ENCODE results near the gene GALE.
"Not testable (repeated sequence)": the region's sequence is repeated elsewhere in the genome, so short reads cannot be mapped to it uniquely, and the experiment has no call there.

GALE gene

DNA sequence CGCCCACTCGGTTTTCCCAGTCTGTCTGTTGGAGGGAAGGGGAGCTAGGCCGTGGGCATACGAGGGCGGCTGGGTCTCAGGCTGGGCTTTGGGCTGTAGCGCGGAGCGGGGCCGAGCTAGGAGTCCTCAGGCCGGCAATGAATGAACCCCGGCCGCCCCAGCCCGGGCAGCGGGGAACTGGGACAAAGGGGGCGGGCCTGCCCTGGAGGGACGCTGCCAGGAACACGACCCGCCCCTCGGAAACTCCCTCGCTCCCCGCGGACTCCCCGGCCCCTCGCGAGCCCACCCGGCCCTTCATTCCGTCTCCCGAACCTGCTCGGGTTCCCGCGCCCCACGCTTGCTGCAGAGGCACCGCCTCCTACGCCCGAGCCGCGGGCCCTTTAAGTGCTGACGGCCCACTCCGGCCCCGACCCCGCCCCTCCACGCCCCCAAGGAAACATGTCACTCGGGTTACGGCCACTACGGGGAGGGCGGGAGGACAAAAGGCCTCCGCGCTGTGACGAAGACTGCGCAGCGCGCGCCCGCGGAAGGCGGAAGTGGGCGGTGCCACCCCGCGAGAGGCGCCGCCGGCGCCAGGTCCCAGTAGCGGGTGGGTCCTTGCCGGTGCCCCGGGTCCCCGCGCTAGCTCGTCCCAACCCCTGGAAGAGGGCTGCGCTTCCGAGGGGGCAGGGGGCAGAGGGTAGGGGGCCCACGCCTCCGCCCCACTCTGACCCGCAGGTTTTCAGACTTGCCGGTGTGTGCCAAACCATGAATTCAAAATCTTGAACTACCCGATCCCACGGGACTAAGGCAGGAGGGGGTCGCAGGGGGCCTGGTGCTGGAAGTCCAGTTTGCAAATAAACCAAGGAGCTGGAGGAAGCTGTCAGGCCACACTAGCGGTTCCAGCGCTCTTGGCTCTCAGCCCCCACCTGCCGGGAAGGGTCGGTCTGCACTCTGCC is at the start of gene GALE:
Gene GALE (minus strand): TSS at position 355 of the 938 bp plus-strand sequence. CDS start 1,747 bp downstream, outside the sequence.
- intact Hi-C loops (cut with DNase I), result no loop called here

GRCh38 chr1:23848673-23849616 is 48.4 kb upstream of the GALE start:
- DNase-seq, result peak in 21 of 42 donors; percentile 6 to 66 (median 30)
- intact Hi-C loops (cut with DNase I), result no loop called here

More for the DNA sequence above, at the start of gene GALE:
- peak; percentile 92 to 99 (median 96) for DNase-seq

DNA sequence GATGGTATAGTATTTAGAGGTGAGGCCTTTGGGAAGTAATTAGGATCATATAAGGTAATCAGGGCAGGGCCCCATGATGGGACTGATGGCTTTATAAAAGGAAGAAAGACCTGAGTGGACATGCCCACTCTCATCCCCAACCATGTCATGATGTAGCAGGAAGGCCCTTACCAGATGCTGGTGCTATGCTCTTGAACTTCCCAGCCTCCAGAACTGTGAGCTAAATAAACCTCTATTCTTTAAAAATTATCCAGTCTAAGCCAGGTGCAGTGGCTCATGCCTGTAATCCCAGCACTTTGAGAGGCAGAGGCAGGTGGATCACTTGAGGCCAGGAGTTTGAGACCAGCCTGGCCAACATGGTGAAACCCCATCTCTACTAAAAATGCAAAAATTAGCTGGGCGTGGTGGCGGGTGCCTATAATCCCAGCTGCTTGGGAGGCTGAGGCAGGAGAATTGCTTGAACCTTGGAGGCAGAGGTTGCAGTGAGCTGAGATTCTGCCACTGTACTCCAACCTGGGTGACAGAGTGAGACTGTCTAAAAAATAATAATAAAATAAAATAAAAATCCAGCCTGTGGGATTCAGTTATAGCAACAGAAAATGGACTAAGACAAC is 47.0 kb upstream of the GALE start:
- DNase-seq, result not testable (repeated sequence)

DNA sequence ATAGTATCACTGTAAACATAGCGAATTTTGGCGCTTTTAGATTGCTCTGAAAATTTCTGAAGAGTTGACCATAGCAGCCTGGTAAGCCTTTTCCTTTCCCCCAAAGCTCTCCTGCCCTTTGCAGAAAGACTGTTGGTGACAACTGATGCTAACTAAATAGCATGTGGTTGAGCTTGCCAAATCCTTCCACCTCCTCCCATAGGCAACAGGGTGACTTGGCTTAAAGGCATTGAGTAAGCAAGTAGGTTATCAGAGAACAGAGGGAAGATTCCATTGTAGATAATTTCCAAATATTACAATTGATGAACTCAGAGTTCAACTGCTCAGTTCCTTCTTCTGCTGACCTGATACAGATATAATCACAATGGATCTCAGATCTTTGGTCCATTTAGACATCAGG is 44.6 kb upstream of the GALE start:
- DNase-seq, result no peak
- intact Hi-C loops (cut with DNase I), result no loop called here

More for the DNA sequence above, 47.0 kb upstream of the GALE start:
- intact Hi-C loops (cut with DNase I), result not testable (repeated sequence)

DNA sequence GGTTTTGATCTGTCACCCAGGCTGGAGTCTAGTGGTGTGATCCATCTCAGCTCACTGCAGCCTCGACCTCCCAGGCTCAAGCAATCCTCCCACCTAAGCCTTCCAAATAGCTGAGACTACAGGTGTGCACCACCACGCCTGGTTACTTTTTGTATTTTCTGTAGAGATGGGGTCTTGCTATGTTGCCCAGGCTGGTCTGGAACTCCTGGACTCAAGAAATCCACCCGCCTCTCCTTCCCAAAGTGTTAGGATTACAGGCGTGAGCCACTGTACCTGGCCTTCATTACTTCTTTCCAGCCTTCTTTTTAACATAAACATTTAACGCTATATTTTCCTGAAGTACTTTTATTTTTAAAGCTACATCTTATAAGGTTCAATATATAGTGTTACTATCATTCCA is 43.1 kb upstream of the GALE start:
- no peak for DNase-seq
- intact Hi-C loops (cut with DNase I), result no loop called here

GRCh38 chr1:23838401-23838866 is 37.9 kb upstream of the GALE start:
- intact Hi-C loops (cut with DNase I), result no loop called here
- peak in 40 of 42 donors; percentile 19 to 80 (median 60) for DNase-seq

DNA sequence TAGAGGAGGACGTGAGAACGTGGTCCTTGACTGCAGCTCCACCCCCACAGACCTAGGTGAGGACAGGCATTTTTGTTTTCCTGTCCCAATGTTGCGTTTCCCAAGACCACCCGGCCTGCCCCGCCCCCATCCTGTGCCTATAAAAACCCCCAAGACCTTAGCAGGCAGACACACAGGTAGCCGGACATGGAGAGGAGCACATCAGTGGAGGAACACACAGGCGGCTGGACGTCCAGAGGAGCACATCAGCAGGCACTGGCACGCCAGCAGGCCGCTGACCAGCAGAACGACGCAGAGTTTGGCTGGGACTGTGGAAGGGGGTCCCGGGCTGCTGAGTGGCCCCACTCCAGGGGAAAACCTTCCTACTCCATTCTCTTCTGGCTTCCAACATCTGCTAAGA is 37.4 kb upstream of the GALE start:
- intact Hi-C loops (cut with DNase I), result no loop called here
- DNase-seq, result no peak

DNA sequence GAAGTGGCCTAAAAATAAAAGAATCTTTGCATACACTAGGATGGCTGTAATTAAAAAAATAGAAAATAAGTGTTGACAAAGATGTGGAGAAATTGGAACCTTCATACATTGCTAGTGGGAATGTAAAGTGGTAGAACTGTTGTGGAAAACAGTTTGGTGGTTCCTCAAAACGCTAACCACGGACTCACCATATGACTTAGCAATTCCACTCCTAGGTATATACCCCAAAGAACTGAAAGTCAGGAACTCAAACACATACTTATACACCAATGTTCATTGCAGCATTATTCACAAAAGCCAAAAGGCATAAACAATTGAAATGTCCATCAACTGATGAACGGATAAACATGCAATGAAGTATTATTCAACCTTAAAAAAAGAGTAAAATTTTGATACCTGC is 35.5 kb upstream of the GALE start:
- no peak for DNase-seq
- intact Hi-C loops (cut with DNase I), result no loop called here

DNA sequence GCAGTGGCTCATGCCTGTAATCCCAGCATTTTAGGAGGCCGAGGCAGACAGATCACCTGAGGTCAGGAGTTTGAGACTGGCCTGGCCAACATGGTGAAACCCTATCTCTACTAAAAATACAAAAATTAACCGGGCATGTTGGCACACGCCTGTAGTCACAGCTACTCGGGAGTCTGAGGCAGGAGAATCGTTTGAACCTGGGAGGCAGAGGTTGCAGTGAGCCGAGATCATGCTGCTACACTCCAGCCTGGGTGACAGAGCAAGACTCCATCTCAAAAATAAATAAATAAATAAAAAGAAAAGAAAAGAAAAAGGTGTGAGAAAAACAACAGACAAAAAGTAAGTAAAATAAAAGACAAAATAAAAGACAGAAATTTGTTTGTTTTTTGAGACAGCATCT is 33.6 kb upstream of the GALE start:
- intact Hi-C loops (cut with DNase I); DNase-seq: not testable (repeated sequence)

GRCh38 chr1:23827717-23828116 is 27.2 kb upstream of the GALE start:
- no peak for DNase-seq
- intact Hi-C loops (cut with DNase I), result loop anchor here (5.0 kb wide), 1 partner anchor 40 kb away; the partner anchor contains the start of gene FUCA1

DNA sequence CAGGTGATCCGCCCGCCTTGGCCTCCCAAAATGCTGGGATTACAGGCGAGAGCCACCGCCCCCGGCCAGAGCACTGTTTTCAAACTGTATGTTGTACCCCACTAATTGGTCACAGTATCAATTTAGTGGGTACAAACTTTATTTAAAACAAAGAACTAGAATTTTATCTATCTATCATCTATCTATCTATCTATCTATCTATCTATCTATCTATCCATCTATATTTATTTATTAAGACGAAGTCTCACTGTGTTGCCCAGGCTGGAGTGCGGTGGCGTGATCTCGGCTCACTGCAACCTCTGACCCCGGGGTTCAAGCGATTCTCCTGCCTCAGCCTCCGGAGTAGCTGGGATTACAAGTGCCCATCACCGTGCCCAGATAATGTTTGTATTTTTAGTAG is 26.0 kb upstream of the GALE start:
- not testable (repeated sequence) for DNase-seq

GRCh38 chr1:23825762-23826522 is 25.4 kb upstream of the GALE start:
- DNase-seq, result peak in 2 of 42 donors; percentile 12 to 20
- intact Hi-C loops (cut with DNase I), result loop anchor here (5.0 kb wide), 1 partner anchor 41 kb away; the partner anchor contains the start of gene FUCA1

More for the DNA sequence above, 26.0 kb upstream of the GALE start:
- intact Hi-C loops (cut with DNase I), result loop anchor here (5.0 kb wide), 1 partner anchor 41 kb away; the partner anchor contains the start of gene FUCA1

- peak; percentile 83 to 97 (median 93) for DNase-seq
- intact Hi-C loops (cut with DNase I), result loop anchor here (5.0 kb wide), 1 partner anchor 42 kb away; the partner anchor contains the start of gene FUCA1
These were observed 24.7 kb upstream of the GALE start, which contains the start of gene HMGCL for GRCh38 chr1:23825076-23825761. TSS of gene HMGCL (minus strand) at chr1:23825429. CDS start at chr1:23825415, 14 bp downstream.

DNA sequence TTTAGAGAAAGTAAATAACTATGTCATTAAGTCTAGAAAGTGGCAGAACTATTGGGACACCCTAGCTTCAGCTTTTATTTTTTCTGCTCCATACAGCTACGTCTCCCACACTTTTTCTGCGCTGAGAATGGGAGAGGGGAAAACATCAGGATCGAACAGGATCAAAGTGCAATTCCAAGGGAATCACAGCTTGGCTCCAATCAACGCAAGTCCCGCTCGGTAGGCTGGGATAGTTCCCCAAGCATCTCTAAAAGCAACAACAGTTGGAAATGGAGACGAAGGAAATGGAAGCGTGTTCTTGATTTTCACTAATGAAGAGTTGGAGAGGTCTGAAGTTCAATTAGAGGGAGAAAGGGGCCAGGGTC is 24.1 kb upstream of the GALE start:
- intact Hi-C loops (cut with DNase I), result loop anchor here (5.0 kb wide), 1 partner anchor 43 kb away; the partner anchor contains the start of gene FUCA1
- DNase-seq, result peak in 2 of 42 donors; percentile 4 to 18

GRCh38 chr1:23823767-23824166 is 23.2 kb upstream of the GALE start:
- intact Hi-C loops (cut with DNase I), result no loop called here
- DNase-seq, result no peak

GRCh38 chr1:23817633-23818032 is 17.1 kb upstream of the GALE start:
- DNase-seq, result no peak
- intact Hi-C loops (cut with DNase I), result no loop called here

- DNase-seq, result no peak
- intact Hi-C loops (cut with DNase I), result no loop called here
These were observed 16.4 kb upstream of the GALE start for GRCh38 chr1:23816906-23817305.
